Stimulated activated CD8-positive, alpha-beta memory T cell treated with anti-CD3 and anti-CD28 coated beads, Interleukin-4, amount 100 ng/mL, for 24 hours (primary cell): ENCODE measurements around the gene MFRP.
"Not testable (repeated sequence)": the region's sequence is repeated elsewhere in the genome, so short reads cannot be mapped to it uniquely, and the experiment has no call there.

Source experiments
- DNase-seq: peaks from one replicate; pipeline ENCODE4 v3.0.0-alpha.2; 2020; ENCODE audit warnings: low read depth

MFRP gene

DNA sequence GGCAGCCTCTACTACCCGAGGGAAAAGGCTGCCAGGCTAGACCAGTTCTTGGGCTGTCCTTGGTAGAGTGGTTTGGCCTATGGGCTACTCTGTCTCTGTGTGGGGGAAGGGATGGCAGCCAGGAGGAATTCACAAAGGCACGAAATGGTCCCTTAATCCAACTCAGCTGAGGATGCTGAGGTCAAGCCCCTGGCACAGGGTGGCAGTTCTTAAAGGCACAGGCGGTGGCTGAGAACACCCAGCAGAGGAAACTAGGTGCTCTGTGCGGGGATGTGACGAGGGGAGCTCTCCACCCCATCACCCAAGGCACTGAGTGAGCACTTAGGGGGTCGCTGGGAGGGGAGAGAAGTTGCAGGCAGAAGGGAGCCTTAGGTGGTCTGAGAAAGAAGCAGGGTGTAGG is at the start of gene MFRP:
Gene MFRP (minus strand): TSS at position 101 of the 400 bp plus-strand sequence. CDS start 192 bp downstream, outside the sequence.
- no peak for DNase-seq

GRCh38 chr11:119391275-119391674 is 44.8 kb upstream of the MFRP start:
- DNase-seq, result no peak

DNA sequence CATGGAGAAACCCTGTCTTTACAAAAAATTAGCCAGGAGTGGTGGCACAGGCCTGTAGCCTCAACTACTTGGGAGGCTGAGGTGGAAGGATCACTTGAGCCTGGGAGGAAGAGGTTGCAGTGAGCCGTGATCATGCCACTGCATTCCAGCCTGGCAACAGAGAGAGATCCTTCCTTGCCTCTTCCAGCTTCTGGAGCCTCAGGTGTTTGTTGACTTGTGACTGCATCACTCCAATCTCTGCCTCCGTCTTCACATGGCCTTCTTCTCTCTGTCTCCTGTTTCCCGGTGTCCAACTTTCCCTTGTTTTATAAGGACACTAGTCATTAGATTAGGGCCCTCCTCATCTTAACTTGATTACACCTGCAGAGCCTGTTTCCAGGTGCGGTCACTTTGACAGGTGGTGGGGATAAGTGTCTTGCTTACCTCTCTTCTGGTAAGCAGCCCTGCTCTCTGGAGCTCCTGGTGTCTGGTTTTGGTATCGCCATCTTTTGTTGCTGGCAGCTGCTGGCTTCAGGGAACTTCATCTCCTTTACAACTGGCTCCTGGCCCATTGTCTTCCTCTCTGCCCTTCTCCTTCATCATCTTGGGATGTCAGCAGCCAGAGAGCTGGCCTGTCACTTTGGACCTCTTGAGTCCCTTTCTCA is 43.2 kb upstream of the MFRP start:
- DNase-seq, result no peak

- no peak for DNase-seq
Observed at GRCh38 chr11:119388103-119388502, 41.6 kb upstream of the MFRP start.

DNA sequence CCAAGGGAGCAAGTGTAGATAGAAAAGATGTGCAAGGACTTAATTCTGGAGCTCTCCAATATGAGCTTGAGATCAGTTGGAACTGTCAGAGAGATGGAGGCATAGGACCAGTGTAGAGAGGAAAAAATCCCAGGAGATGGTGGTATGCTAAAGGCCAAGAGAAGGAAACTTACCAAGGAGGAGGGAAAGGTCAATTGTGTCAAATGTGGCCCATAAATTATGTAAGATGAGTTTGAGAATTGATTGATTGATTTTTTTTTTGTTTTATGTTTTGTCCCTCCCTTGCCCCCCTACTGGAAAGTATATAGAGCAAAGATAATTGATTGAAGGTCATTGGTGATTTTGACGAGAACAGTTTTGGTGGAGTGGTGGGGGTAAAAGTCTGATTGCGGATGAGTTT is 37.8 kb upstream of the MFRP start:
- DNase-seq, result no peak

DNA sequence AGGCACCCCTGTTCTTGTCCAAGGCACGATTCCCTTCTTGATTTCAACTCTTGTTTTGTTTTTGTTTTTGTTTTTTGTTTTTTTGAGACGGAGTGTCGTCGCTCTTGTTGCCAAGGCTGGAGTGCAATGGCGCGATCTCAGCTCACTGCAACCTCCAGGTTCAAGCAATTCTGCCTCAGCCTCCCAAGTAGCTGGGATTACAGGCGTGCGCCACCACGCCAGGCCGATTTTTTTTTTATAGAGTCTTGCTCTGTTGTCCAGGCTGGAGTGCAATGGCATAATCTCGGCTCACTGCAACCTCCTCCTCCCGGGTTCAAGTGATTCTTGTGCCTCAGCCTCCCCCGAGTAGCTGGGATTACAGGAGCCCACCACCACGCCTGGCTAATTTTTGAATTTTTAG is 36.0 kb upstream of the MFRP start:
- DNase-seq, result not testable (repeated sequence)

- DNase-seq, result no peak
Observed at GRCh38 chr11:119382101-119382500, 35.6 kb upstream of the MFRP start.

DNA sequence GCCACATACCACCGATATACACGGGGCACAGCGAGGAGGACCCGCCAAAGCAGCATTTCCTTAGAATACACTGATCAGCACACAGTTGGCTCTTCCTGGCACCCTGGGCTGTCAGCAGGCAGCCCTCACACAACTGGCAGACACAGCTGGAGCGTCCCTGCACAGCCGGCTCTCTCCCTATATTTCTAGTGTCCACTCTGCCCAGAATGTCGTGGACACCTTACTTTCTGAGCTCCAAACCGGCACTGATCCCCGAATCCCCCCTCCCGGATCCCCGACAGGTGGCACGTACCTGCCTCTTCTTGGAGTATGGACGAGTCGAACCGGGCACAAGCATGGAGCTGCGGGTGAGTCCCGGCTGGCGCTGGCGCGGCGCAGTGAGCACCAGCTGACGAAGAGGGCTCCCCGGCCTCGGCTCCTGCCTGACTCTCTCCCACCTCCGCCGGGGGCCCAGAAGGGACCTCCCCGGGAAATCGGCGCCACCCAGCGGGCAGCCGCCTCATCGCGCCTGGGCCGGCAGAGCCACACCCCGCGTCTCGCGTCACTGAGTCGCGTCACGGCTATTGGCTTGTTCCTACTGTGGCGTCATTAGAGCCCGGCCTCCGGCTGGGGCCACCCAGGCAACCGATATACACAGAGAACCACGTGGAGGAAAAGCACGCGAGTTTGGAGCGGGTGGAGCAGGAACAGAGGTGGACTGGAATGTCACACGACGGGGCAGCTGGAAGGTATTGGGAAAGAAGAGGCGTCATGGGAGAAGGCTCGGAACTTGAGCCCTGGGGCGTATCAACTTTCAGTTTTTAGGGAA is 34.9 kb upstream of the MFRP start, which contains the start of gene USP2:
Gene USP2 (minus strand): TSS at position 510 of the 808 bp plus-strand sequence. CDS start 8,210 bp downstream, outside the sequence.
- DNase-seq, result peak; percentile 97

GRCh38 chr11:119380827-119381180 is 34.3 kb upstream of the MFRP start:
- DNase-seq, result no peak

GRCh38 chr11:119380160-119380826 is 33.8 kb upstream of the MFRP start:
- DNase-seq, result no peak

- DNase-seq, result no peak
Observed at GRCh38 chr11:119378851-119379465, 32.5 kb upstream of the MFRP start.

GRCh38 chr11:119377961-119378667 is 31.6 kb upstream of the MFRP start:
- DNase-seq, result no peak

DNA sequence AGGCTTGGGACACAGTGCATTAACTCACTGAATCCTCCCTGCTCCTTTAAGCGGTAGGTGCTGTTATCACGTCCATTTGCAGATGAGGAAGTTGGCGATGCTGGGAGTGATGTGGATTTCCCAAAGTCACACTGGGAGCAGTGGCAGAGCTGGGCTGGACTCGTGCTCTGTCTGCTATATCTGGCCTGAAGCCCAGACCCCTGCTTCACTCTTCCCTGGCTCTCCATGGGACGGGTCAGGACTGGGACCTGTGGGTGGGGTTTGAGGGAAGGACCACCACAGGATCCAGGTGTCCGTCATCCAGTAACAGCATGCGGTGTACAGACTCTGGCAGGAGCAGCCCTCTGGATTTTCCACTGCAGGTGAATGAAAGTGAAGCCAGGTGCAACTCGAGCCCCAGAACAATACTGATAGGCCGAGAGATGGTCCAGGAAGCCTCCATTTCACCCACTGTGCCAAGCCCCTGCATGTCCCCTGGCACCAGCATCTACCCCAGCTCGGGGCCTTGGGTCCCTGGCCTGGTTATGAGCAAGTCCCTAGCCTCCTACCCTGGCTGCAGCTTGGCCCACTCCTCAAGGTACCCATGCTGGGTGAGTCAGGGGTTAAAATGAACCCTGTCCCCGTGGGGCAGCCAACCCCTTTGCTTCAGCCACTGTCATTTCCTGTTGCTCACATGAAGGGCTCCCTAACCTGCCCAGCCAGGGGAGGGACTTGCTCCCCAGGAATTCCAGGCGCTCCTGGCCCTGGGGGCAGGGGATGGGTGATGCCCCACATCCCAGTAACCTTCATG is 30.8 kb upstream of the MFRP start:
- no peak for DNase-seq

DNA sequence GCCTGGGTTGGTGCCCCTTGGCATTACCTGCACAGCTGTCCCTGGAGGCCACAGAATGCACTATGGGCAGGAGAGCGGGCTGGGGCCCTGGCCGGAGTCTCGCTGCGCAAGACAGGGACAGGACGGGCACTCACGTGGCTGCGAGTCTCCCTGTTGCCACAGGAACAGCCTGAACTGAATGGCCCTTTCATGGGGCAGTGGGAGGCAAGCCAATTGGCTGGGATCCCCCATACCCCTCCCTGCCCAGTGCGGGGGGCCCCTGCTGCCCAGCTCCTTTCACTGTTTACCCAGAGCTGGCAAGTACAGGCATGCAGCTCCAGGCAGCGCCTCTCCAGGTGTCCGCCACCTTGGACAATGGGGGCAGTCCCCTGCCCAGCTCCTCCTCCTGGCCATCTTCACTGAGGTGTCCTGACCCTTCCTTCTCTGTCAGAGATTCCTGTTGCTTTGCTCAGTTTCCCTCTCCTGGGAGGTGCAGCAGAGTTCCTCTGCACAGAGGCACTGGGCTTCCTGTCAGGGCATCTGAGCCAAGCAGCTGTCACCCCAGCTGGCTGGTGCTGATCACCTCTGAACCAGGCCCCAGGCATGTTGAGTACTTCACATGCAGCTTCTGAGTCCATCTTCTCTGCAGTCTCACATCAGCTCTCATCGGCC is 29.8 kb upstream of the MFRP start:
- no peak for DNase-seq

GRCh38 chr11:119375337-119376196 is 29.1 kb upstream of the MFRP start:
- DNase-seq, result no peak

DNA sequence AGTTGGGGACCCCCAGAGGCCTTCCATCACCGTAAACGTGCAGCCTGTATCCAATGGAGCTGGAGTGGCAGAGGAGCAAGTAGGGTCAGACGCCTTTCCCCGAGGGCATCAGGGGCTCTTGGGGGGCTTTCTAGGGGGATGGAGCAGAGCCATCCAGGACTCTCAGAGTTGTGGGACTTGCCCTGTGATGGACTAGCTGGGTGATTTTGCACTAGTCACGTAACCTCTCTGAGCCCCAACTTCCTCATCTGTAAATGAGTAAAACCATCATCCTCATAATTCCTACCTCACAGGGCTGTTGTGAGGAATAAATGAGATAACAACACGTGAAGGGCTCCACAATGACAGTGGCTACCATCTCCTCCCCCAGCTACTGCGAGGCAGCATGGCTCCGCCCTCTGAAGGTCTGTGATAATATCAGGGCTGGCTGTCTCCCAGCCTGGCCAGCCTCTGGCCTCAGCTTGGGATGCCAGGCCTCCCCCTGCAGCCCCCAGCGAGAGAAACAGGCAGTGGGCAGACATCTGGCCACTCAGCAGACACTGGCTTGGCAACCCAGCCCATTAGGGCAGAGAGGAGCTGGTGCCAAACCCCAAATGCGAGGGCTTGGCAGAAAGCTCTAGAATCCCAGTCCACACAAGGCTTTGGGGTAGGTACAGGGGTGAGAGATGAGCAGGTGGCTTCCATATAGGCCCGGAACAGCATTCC is 28.3 kb upstream of the MFRP start:
- no peak for DNase-seq

- no peak for DNase-seq
Observed at GRCh38 chr11:119373921-119374631, 27.6 kb upstream of the MFRP start.
